Sigmoid colon (tissue), 7 donors: Measurements from ENCODE around the gene RNF157. TPM values are rescaled to one million over a fixed set of nuclear protein-coding genes. Genes with fewer than 3 reads are reported as not detected.

ENCODE experiments used
- DNase-seq: peaks from one replicate; pipeline ENCODE4 v3.0.0-alpha.2; 2019
- H3K27ac ChIP-seq, 4 donors: fragments of 200-600 bp; sonication (generic); one replicate each; pipeline ENCODE4 v1.5.1; 2016 to 2019; ENCODE audit warnings: mild to moderate bottlenecking in 1 of 4
- H3K27me3 ChIP-seq, 3 donors: fragments of 200-600 bp; sonication (generic); one replicate each; pipeline ENCODE4 v1.5.1; 2019; ENCODE audit warnings: mild to moderate bottlenecking in 1 of 3
- H3K36me3 ChIP-seq, 4 donors: fragments of 200-600 bp; sonication (generic); one replicate each; pipeline ENCODE4 v1.5.1; 2016 to 2019
- H3K4me1 ChIP-seq, 4 donors: fragments of 200-600 bp; sonication (generic); one replicate each; pipeline ENCODE4 v1.5.1; 2017 to 2019
- H3K4me3 ChIP-seq, 4 donors: fragments of 200-600 bp; sonication (generic); one replicate each; pipeline ENCODE4 v1.5.1; 2017 to 2019; ENCODE audit warnings: mild to moderate bottlenecking in 2 of 4, moderate library complexity in 1 of 4
- H3K9me3 ChIP-seq, 4 donors: fragments of 200-600 bp in 3 of 4; sonication (generic) in 3 of 4; one replicate each; pipeline versions ENCODE4 v1.5.1 to v1.6.1; 2013 to 2019
- EP300 ChIP-seq, 4 donors: sonication (generic); formaldehyde crosslinking; IDR thresholded peaks; one replicate each; pipeline ENCODE4 v1.6.1; 2017; ENCODE audit warnings: antibody characterized with exemption in 4 of 4
- POLR2A ChIP-seq, 2 donors: fragments of 450-650 bp; IDR thresholded peaks; one replicate each; pipeline ENCODE4 v1.6.1; 2016; ENCODE audit warnings: antibody characterized with exemption in 2 of 2, mild to moderate bottlenecking in 2 of 2, moderate library complexity in 2 of 2
- POLR2AphosphoS5 ChIP-seq, 4 donors: sonication (generic); formaldehyde crosslinking; IDR thresholded peaks; one replicate each; pipeline ENCODE4 v1.6.1; 2017; ENCODE audit warnings: antibody characterized with exemption in 4 of 4
- WGBS, 2 donors: extraction: QIAGEN DNeasy Blood & Tissue Kit; methylation state at CpG; one replicate each; pipeline ENCODE4 v1.1.7; 2013; 5-methylcytosine and 5-hydroxymethylcytosine counted together
- intact Hi-C: fragments of 100-400 bp; cut with DNase I; formaldehyde crosslinking; loops from one replicate; pipeline ENCODE4 v1.15.1; 2023
- polyA plus RNA-seq, 3 donors: library from polyadenylated mRNA; stranded (reverse); fragments of 200-250 nt; gene quantifications; one replicate each; pipeline ENCODE4 v1.2.3, GENCODE V29; 2013
- total RNA-seq, 4 donors: library from RNA; depleted of rRNA; stranded (reverse); fragments of >200 nt; gene quantifications; one replicate each; pipeline ENCODE4 v1.1.0, GENCODE V29; 2016
- TF ChIP-seq, protein P1 (sequence below), 4 experiments: fragments of 450-650 bp in 3 of 4; fragments of 200-600 bp in 1 of 4; IDR thresholded peaks; one replicate each; pipeline ENCODE4 v1.5.1; 2016 to 2019; ENCODE audit warnings: antibody characterized with exemption in 4 of 4, mild to moderate bottlenecking in 3 of 4, moderate library complexity in 2 of 4
- donor health status: healthy with polysubstance abuse.
- donor health status: Bipolar disorder and iron deficiency.
- donor health status: healthy.

The RNF157 gene
- 1 to 10 TPM; 3.1 to 9.1 (median 4.5) TPM for total RNA-seq
- 10 to 100 TPM in 2 of 3 donors, 1 to 10 TPM in 1; 6.0 to 29.5 (median 10.9) TPM for polyA plus RNA-seq

GRCh38 chr17:76240461-76241203 is at the start of gene RNF157:
Gene RNF157 (minus strand): TSS chr17:76240493. CDS start chr17:76240240, 253 bp downstream.
- peak within 1 kb of the TSS; percentile 49 to 69 (median 55) for H3K27ac ChIP-seq

GRCh38 chr17:76281573-76282371 is 41.5 kb upstream of the RNF157 start:
- WGBS, 2 donors = 84 to 89% methylated on average over 23 of the region's 23 CpGs
- H3K36me3 ChIP-seq = no peaks in the 10 kb centered on the region
- H3K4me1 ChIP-seq = peaks cover 0 to 21% (median 6%) of the 10 kb centered on the region in 4 donors
- no peak for DNase-seq
- peak overlapping the region in 1 of 4 donors; percentile 15 for H3K27ac ChIP-seq
- H3K27me3 ChIP-seq = no peaks in the 10 kb centered on the region
- H3K9me3 ChIP-seq = no peaks in the 10 kb centered on the region
- intact Hi-C loops = no loop called here
- TF ChIP-seq, protein P1, sequence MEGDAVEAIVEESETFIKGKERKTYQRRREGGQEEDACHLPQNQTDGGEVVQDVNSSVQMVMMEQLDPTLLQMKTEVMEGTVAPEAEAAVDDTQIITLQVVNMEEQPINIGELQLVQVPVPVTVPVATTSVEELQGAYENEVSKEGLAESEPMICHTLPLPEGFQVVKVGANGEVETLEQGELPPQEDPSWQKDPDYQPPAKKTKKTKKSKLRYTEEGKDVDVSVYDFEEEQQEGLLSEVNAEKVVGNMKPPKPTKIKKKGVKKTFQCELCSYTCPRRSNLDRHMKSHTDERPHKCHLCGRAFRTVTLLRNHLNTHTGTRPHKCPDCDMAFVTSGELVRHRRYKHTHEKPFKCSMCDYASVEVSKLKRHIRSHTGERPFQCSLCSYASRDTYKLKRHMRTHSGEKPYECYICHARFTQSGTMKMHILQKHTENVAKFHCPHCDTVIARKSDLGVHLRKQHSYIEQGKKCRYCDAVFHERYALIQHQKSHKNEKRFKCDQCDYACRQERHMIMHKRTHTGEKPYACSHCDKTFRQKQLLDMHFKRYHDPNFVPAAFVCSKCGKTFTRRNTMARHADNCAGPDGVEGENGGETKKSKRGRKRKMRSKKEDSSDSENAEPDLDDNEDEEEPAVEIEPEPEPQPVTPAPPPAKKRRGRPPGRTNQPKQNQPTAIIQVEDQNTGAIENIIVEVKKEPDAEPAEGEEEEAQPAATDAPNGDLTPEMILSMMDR (IDR thresholded peaks at IDR 0.05) = no peak
- no peak for TF ChIP-seq EP300 (IDR thresholded peaks at IDR 0.05)
- no peak for TF ChIP-seq POLR2A (IDR thresholded peaks at IDR 0.05)
- TF ChIP-seq POLR2AphosphoS5 (IDR thresholded peaks at IDR 0.05) = no peak
- no peak overlapping the region for H3K4me3 ChIP-seq

More at GRCh38 chr17:76240461-76241203, at the start of gene RNF157:
- TF ChIP-seq POLR2AphosphoS5 (IDR thresholded peaks at IDR 0.05) (peak; percentile 4 to 58 (median 23)), EP300 (IDR thresholded peaks at IDR 0.05) (no peak)
- TF ChIP-seq, protein P1 (IDR thresholded peaks at IDR 0.05) = no peak
- Histone ChIP-seq H3K27me3 (peaks cover 0 to 12% (median 12%) of the 10 kb centered on the region in 3 donors), H3K36me3 (no peaks in the 10 kb centered on the region), H3K9me3 (no peaks in the 10 kb centered on the region), H3K4me3 (peak within 1 kb of the TSS; percentile 35 to 64 (median 56)), H3K4me1 (peaks cover 0 to 20% (median 14%) of the 10 kb centered on the region in 4 donors)
- 1% methylated on average over 102 of the region's 102 CpGs for WGBS, 2 donors
- peak; percentile 80 for DNase-seq
- intact Hi-C loops = loop anchor here (1.0 kb wide), 1 partner anchor 26 kb away; no protein-coding TSS in a partner anchor

DNA sequence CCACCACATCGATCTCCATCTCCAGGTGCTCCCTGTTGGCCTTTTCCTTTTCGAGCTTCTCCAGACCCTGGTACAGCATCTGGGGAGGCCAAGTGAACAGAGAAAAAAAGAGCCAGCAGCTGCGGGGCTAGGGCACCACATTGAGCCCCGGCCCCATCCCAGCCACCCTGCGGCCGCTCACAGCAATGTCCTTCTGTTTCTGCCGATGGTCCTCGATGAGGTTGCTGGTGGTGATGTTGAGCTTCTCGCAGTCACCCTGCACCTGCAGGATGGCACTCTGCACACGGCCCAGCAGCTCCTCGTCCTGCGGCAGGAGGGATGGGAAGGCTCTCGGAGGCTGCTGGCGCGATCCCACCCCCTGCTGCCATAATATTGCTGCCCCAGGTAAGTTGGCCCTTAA is 40.4 kb upstream of the RNF157 start:
- no peak for DNase-seq
- Histone ChIP-seq H3K36me3 (no peaks in the 10 kb centered on the region), H3K4me1 (peaks cover 0 to 21% (median 6%) of the 10 kb centered on the region in 4 donors), H3K4me3 (no peak overlapping the region), H3K27ac (no peak overlapping the region), H3K9me3 (no peaks in the 10 kb centered on the region), H3K27me3 (no peaks in the 10 kb centered on the region)
- 95 to 96% methylated on average over 15 of the region's 15 CpGs for WGBS, 2 donors
- TF ChIP-seq, protein P1 (IDR thresholded peaks at IDR 0.05) = no peak
- no peak for TF ChIP-seq POLR2A (IDR thresholded peaks at IDR 0.05)
- intact Hi-C loops = no loop called here

DNA sequence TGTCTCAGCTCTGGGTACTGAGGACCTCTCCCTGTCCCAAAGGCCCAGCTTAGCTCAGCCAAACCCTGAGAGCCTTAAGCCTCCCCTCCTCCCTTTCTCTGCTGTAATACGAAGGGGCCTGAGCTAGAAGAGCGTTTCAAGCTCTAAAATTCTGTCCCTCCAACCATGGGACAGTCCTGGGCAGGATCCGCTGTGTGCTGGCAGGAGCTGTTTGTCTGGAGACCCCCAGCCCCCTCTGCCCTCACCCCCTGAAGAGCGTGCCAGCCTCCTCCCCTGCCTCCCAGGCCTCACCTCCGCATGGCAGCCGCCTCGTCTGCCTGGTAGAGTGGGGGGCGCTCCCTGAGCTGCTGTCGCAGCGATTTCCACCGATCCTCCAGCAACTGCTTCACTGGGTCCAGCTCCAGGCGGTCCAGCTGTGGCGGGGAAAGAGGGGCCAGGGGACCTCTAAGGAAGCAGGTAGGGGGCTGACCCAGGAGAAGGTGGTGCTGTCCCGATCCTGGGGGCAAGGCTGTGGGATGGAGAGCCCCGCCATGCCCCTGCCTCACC is 39.5 kb upstream of the RNF157 start:
- H3K27me3 ChIP-seq = no peaks in the 10 kb centered on the region
- intact Hi-C loops = loop anchor here (1.0 to 5.0 kb wide), 3 partner anchors 98 to 278 kb away; partner anchors contain the start of gene CDK3

More for the DNA sequence above, 39.5 kb upstream of the RNF157 start:
- Histone ChIP-seq H3K4me3 (no peak overlapping the region), H3K36me3 (no peaks in the 10 kb centered on the region), H3K4me1 (peaks cover 0 to 21% (median 6%) of the 10 kb centered on the region in 4 donors), H3K9me3 (no peaks in the 10 kb centered on the region), H3K27ac (no peak overlapping the region)
- WGBS, 2 donors = 88% methylated on average over 15 of the region's 15 CpGs
- TF ChIP-seq, protein P1 (IDR thresholded peaks at IDR 0.05) = peak in 1 of 4 experiments; percentile 9
- TF ChIP-seq POLR2AphosphoS5 (IDR thresholded peaks at IDR 0.05) = no peak
- no peak for TF ChIP-seq EP300 (IDR thresholded peaks at IDR 0.05)
- no peak for TF ChIP-seq POLR2A (IDR thresholded peaks at IDR 0.05)
- no peak for DNase-seq
